Thyroid gland (tissue), 4 donors: Measurements from ENCODE around the gene CHD6.

Source experiments
- CTCF ChIP-seq, 6 experiments: fragments of 200-600 bp in 3 of 6; fragments of 450-650 bp in 3 of 6; sonication (generic) in 3 of 6; IDR thresholded peaks; one replicate each; pipeline ENCODE4 v1.5.1; 2016 to 2019; ENCODE audit warnings: antibody characterized with exemption in 6 of 6, mild to moderate bottlenecking in 2 of 6, inconsistent platforms in 1 of 6, moderate library complexity in 1 of 6
- POLR2A ChIP-seq, 2 donors: fragments of 450-650 bp; IDR thresholded peaks; one replicate each; pipeline ENCODE4 v1.6.1; 2017; ENCODE audit warnings: antibody characterized with exemption in 2 of 2, mild to moderate bottlenecking in 2 of 2, moderate library complexity in 1 of 2

- TF ChIP-seq CTCF (IDR thresholded peaks at IDR 0.05), result no peak
- no peak for TF ChIP-seq POLR2A (IDR thresholded peaks at IDR 0.05)
Measured at GRCh38 chr20:41405436-41405835, 212.7 kb downstream of the CHD6 start.
